HG02884 (cell line): Measurements from ENCODE around the gene APBA1.

ENCODE experiments used
- ATAC-seq: cut with Tn5 transposase; IDR thresholded peaks from one replicate; pipeline ENCODE4 v1.9.1; 2021; ENCODE audit warnings: mild to moderate bottlenecking, moderate library complexity; ENCODE audit not compliant: unreplicated experiment

The APBA1 gene

DNA sequence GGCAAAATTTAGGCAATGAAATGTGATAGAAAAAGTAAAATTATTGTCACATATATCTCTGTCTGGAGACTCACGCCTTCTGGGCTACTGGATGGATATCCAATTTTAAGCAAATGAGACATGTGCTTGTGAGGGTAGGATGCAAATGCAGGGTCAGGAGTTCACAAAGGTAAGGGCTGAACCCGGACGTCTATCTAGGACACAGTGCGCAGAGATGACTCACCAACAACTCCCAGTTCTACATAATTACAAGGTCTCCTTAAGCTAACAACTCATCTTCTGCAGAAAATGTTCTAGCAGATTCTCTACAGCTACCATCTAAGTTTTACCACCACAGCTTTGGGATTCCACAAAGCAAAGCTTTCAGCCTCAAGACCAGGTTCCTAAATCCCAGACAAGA lies 186.7 kb downstream of the APBA1 start:
- no peak for ATAC-seq

DNA sequence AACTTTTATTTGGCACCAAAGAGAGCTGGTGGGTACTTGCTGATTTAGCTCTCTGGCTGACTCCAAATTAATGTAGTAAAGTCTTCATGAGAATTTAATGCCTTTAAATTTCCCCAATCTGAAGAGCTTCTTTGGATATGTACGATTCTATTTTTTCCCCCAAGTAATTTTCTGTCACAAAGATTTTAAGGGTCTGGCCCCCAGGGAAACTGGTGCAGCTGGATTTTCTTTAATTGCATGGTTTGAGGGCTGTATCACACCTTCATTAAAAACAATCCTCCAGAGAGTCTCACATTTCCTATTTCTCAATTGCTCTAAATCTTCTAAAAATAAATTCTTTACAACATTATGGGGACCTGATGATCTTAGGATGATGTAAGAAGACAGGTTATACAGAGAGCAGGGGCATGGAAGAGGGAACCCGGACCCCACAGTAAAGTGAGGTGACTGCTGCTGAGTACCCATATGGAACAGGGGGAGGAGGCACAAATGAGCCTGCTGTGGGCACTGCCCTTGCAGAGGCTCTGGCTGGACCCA lies 188.2 kb downstream of the APBA1 start:
- no peak for ATAC-seq

DNA sequence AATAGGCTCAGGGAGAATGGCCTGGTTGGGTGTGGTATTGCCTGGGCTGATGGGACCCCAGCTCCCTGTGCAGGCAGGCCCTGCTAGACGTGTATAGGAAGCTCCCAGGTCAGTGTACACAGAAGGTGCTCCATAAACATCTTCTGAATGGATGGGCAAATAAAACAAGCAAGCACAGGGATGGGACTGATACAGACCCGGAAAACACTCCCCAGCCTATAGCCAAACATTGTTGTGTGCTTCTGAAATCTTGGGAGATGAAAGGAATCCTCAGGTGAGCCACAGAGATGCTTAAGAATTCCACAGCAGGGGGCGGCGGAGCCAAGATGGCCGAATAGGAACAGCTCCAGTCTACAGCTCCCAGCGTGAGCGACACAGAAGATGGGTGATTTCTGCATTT lies 195.4 kb downstream of the APBA1 start:
- no peak for ATAC-seq

DNA sequence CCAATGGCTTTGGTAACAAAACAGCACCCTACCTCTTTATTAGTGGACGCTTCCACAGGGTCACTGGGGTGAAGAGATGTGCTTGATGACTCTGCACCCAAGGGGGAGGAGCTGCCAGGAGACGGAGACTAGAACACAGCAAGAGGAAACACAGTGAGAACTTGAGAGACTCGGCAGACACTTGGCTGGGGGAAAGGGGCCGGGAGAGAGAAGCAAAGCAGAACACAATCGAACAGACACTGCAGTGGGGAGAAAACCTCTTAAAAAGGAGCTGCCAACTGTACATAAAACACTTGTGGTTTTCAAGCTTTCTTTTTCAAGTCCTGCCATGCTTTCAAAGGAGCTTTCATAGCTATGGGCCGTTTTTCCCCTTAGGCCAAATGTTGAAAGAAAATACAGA lies 196.2 kb downstream of the APBA1 start:
- no peak for ATAC-seq

DNA sequence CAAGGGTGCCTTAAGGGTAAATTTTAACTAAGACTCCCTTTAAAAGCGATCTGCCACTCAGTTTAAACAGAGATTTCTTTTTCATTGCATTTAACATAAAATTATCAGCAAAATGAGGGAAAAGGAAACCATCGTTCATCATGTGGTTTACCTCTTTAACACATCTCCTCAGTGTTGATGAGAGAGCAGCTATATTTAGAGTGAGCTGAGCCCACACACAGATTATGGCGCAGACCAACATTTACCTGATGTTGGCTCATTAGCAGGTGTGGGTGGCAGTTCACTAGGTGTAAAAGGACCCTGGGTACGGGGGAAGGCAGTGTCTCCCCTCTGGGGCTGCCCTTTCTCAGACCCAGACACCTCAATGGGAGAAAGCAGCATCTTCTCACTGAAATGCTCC lies 197.3 kb downstream of the APBA1 start:
- no peak for ATAC-seq

DNA sequence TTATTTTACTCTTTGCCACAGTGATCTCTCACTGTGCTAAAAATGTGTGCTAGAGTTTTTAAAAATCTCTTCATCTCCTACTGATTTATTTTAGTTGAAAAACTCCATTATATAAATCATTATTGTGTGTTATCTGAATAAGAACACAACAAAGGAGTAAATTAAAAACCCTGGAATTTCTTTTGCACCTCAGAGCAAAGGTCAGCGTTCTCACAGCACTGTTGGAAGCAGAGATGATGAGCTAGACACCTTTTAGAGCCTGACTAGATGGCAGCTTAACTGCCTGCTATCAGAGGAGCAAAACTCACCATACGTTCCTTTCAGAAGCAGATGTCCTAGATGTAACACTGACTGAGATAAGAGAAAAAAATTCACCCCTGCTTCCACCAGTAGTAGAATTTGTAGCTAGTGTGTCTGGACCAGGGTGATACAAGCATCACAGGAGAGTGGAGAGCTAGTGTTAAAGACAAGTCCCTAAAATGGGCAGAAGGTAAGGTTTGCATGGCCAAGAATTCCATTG lies 200.0 kb downstream of the APBA1 start:
- ATAC-seq: no peak

DNA sequence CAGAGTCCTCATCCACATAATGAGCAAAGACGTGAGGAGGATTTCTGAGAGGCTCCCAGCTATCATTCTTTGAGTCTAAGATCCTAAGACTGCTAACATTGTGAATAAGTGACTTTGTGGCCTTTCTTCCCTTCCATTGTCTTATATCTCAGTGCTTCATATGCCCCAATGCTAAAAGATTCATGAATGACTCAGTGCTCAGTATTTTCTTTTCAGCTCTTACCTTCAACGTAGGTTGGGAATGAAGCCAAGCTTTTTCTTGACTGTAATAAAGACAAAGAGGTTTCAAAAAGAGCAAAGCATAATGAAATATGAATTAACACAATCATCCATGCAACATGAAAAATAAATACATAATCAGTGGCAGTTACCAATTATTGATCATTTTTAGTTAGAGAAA lies 200.7 kb downstream of the APBA1 start:
- no peak for ATAC-seq

DNA sequence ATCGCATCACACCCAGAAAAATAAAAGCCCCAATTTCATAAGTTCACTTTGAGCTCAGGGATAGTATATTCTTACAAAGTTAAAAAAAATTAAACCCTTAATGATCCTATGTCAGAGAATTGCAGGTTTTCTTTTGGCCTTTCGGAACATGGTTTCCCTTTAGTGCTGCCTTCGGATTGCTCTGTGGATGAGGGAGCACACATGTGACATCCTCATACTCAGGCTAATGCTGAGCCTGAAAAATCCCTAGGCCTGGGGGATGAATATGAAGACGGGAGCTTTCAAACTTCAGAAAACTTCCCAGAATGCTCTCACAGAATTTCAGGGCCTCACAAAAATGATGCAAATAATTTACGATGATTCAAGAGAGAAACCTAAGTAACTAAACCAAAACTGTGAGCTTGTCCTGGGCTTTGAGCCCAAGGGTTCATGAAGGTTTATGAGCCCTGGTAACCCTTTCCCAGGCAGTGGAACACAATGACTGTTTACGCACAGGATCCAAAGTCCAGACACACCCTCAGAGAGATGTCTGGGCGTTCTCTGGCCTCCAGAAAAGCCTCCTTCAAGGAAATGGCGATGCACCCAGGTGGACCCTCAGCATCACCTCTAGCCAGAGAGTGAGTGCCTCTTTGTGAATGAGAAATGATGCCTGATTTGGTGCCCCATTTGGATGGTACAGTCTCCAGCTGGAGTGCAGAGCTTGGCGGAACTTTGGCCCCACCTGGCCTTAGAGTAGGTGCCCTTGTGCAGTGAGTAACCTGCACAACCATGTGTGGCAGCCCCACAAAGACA lies 201.8 kb downstream of the APBA1 start:
- no peak for ATAC-seq

DNA sequence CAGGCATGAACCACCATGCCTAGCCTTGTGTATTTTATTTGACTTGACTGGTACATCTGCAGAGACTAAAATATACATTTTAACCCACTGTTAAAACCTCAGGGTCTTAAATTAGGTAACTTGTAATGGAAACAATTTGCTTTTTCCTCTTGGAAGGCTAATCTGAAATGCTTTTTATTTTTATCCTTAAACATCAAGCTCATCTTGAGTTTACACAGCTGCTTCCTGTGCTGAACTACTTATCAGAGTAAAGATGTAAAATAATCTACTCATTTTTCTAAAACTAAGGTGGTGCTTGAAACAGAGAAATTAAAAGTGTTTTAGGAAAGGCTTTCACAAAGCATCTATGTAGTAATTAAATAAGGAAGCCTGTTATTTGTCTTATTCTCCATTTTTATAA lies 203.0 kb downstream of the APBA1 start:
- ATAC-seq: no peak

DNA sequence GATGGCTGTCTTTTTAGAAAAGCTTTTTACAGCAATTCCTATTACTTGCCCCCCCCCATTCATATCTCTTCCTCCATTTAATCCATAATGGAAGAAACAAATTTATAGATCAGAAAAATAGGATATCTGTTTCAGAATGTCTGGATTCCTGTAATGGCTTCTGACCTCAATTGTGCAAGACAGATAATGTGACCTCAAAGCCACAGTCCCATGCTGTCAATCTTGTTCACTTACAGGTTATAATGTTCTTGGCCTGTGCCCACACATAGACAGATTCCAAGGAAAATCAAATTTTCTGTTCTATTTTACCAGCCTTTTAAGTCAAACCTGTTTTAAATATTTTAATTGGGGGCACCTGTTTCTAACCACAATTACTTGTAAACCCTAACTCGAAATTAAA lies 203.8 kb downstream of the APBA1 start:
- no peak for ATAC-seq

DNA sequence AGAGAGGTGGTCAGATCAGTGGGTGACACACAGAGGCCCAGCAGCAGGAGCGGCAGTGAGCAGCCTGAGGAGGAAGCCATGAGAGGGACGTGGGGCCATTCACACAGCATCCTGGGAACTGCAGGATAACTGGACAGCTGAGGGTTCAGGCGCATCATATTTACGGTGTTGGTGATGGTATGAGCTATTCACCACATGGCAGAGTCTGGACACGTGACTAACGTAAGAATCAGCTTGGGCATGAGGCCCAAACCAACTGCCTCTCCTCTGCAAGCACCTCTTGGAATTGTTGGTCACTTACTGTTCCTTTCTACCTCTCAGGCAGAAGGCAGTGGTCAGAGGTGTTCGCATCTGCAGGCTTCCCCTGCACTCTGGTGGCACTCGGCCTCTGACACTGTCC lies 206.0 kb downstream of the APBA1 start:
- no peak for ATAC-seq

DNA sequence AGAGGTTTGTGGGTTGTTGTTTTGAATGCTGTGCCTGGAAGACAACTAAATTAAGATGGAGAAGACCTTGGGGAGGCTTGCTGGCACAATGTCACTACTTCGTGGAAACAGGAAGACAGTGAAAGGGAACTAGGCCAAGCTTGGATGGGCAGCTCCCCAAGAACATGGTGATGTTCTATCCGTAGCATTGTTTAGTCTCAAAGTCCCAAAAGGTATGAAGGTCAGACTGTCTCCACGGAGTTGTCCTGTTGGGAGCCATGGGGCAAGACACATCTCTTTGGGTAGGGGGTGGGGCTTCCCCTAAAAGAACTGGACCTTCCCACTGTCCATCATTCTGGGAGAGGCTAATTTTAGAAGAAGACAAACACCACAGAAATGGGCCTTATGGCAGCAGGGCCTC lies 206.7 kb downstream of the APBA1 start:
- ATAC-seq: no peak

DNA sequence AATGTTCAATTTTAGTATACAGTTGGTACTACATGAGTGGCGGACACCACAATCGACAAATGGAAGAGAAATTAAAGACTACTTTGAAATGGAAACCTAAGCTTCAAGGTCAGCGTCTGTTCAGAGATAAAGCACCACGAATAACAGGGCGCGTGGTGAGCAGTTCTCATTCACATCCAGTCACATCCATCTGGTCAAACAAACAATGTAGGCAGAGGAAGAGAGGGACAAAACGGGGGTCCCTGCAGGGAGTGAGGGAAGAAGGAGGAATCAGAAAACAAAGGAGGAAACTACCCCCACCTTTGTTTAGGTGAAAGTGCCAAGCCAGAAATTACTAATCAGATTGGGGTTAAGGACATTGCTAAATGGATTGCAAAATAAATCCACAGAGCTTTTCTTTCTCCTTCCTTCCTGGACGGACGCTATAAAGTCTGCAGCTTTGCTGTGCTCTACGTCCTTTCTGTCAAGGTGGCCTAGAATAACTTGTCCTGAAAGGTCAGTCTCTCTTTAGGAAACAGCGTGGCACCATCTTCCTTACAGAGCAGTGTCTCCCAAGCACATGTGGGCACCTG lies 208.6 kb downstream of the APBA1 start:
- no peak for ATAC-seq

DNA sequence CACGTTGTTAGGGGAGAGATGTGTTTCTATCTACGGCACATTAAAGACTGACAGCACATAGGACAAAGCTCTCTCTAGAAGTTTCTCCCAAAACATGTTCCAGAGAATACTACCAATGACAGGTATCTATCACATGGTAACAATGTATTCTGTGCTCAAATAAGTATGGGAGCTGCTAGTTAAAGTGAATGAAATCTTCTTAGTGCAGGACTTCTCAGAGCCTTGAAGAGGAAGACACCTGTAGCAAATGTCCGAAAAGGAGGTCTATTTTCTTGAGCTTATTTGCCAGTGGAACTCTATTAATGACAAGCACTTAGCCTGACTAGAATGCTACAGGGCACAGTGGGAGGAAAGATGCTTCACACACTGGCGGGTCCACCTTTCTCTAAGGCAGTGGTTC lies 209.8 kb downstream of the APBA1 start:
- ATAC-seq: no peak

DNA sequence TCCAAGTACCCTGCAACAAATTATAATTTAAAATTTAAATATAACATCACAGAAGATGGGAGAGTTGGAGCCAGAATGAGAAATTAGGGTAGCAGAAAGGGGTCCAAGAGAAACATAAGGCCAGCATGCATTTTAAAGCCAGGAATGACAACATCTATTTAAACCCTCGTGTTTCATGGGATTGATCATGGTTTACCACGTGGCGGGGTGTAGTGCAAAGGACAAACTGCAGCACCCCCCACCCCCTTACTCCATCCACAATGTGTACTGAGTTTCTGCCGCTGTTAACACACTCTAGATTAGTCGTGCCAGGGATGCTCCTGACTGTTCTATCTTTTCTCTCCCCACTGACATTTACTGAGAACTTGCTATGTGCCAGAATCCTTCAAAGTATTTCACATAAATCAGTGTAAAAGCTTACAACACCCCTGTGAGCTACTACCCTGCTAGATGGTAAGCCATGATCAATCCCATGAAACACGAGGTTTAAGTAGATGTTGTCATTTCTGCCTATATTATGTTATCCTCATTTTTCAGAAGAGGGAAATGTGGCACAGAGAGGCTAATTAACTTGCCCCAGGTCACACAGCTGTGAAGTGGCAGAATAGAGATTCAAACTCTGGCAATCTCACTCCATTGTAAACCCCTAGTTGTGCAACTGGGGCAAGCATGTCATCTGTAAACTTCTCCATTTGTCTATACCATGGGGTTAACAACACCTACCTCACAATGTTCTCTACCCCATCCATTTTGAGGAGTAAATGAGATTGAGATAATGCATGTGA lies 210.9 kb downstream of the APBA1 start:
- ATAC-seq: no peak

DNA sequence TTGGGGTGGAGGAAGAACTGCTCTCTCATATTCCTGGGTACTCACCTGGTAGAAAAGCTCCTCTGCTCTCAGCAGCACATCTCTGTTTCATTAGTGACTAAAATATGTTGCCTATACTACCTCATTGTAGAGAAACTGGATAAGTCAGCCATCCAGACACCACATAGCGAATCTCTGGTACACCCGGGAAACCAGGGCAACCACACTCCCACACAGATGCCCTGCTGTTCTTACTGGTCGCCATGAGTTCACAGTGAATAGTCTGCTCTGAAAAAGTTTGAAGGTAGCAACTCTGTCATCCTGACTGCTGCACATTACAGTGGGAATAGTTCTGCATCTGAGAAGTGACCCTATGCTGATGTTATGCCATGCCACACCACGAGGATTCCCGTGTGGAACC lies 212.2 kb downstream of the APBA1 start:
- ATAC-seq: no peak

DNA sequence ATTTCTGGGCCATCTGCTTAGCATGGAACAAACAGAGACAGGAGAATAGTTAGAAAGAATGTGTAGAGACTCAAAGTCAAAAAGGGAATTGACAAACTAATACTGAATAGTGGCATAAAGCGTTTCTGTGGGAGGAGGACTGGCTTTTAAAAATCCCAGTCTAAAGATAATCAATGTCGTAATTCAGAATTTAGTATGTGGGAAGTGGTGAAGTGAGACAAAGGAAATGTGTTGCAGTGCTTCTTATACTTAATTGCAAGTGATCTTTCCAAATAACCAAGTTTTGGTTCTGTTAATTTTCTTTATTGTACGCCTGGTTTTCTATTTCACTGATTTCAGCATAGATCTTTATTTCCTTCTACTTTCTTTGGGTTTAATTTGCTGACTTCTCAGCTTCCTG lies 214.0 kb downstream of the APBA1 start:
- ATAC-seq: no peak

DNA sequence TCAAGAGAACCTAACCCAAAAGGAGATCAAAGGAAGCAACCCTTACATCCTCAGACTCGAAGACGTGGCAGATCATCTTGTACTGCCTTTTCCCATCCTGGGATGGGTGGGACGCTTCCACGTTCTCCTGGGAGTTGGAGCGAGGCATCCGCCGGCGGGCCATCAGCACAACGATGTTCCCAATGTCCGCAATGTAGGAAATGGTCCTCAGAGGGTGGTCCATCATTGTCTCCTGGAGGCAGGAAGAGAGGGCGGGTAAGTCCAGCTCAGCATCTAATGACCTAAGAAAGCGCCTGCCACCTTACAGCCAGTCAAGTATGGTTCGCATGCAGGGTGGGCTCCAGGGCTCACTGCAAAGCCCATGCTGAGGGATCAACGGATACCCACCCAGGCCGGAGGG lies 216.0 kb downstream of the APBA1 start:
- ATAC-seq: no peak

DNA sequence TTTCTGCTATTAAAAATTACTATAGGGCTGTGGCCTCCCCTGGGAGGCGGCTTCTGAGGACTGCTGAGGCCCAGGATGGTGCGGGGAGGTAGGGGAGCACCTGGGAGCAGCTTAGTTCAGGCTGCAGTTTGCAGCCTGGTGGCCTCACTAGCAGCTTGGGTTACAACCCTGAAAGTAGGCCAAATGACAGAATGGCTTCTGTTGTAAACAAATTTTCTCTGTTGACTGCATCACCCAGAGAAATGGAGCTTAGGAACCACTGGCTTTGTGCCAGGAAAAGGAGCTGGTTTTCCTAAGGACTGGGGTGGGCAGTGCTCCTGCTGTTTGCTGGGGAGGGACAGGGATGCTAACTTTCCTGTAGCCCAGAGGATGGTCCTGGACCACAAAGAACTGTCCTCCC lies 216.9 kb downstream of the APBA1 start:
- ATAC-seq: no peak

DNA sequence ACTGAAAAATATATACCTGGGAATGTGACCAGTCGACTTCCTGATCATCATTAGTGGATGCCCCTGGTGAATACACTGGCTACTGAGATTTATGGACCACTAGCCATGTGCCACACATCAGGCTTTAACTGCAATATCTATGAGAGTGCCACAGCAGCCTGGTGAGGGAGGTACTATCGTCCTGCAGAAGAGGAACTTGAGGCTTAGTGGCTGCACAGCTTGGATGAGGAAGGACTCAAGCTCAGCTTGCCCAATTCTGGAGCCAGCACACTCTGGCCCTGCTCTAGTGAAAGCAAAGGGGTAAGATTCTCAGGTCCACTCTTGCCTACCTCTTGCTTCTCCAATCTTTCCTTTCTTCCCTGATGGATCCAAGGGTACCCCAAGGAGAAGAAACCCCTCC lies 217.8 kb downstream of the APBA1 start:
- ATAC-seq: no peak

DNA sequence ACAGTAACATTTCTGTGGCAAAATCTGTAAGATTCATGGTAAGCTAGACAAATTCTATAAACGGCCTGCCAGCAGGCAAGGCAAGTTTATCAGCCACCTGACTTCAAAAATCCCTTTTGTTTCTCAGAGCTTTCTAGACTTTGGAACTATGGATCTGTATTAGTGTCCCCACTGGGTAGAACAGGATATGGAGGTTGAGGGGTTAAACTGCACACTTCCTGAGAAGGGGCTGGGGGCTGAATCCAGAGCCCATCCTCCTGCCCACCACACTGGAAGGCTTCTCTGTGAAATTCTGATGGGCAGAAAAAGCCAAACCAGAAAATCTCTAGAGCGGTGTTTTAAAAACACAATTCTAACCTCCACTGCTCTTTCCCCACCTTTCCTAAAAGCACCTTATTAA lies 218.4 kb downstream of the APBA1 start:
- no peak for ATAC-seq
